Inflammatory macrophage treated with lipopolysaccharide for 1 hour (primary cell): ENCODE measurements around the gene HOPX.
"Not testable (repeated sequence)": the region's sequence is repeated elsewhere in the genome, so short reads cannot be mapped to it uniquely, and the experiment has no call there.

ENCODE experiments used
- DNase-seq, 2 donors: peaks; one replicate each; pipeline ENCODE4 v3.0.0-alpha.2; 2020 to 2022

HOPX gene

GRCh38 chr4:56681158-56681852 lies at the start of gene HOPX:
Gene HOPX, minus strand, starts transcription at chr4:56681296. Its CDS starts 23,480 bp downstream, at chr4:56657816.
- peak; percentile 39 to 45 for DNase-seq

- DNase-seq = no peak
These were observed 49.0 kb upstream of the HOPX start for GRCh38 chr4:56730097-56730496.

- peak; percentile 15 to 21 for DNase-seq
These were observed 47.4 kb upstream of the HOPX start for GRCh38 chr4:56728512-56728911.

- no peak for DNase-seq
These were observed 46.1 kb upstream of the HOPX start for GRCh38 chr4:56727150-56727549.

GRCh38 chr4:56726593-56726992 lies 45.5 kb upstream of the HOPX start:
- DNase-seq = not testable (repeated sequence)

GRCh38 chr4:56723659-56724230 lies 42.6 kb upstream of the HOPX start:
- no peak for DNase-seq

- DNase-seq = no peak
These were observed 42.1 kb upstream of the HOPX start for GRCh38 chr4:56723201-56723605.

GRCh38 chr4:56708146-56708545 lies 27.1 kb upstream of the HOPX start:
- no peak for DNase-seq

- peak; percentile 38 to 69 for DNase-seq
These were observed 24.9 kb upstream of the HOPX start for GRCh38 chr4:56705966-56706365.

- no peak for DNase-seq
These were observed 24.2 kb upstream of the HOPX start for GRCh38 chr4:56705334-56705733.

- DNase-seq = no peak
These were observed 23.2 kb upstream of the HOPX start for GRCh38 chr4:56704089-56704871.

- DNase-seq = no peak
These were observed 22.3 kb upstream of the HOPX start for GRCh38 chr4:56703378-56703777.

- no peak for DNase-seq
These were observed 20.5 kb upstream of the HOPX start for GRCh38 chr4:56701644-56702043.

- DNase-seq = peak; percentile 34 to 65
These were observed 20.0 kb upstream of the HOPX start for GRCh38 chr4:56701161-56701480.

- DNase-seq = no peak
These were observed 18.5 kb upstream of the HOPX start for GRCh38 chr4:56699537-56700105.

GRCh38 chr4:56698329-56698728 lies 17.2 kb upstream of the HOPX start:
- DNase-seq = peak in 1 of 2 donors; percentile 7

- DNase-seq = no peak
These were observed 15.0 kb upstream of the HOPX start for GRCh38 chr4:56696056-56696455.

- DNase-seq = not testable (repeated sequence)
These were observed 12.4 kb upstream of the HOPX start for GRCh38 chr4:56693476-56693875.

GRCh38 chr4:56692576-56692975 lies 11.5 kb upstream of the HOPX start:
- DNase-seq = no peak

GRCh38 chr4:56691425-56691824 lies 10.3 kb upstream of the HOPX start:
- no peak for DNase-seq

GRCh38 chr4:56690393-56690792 lies 9.3 kb upstream of the HOPX start:
- DNase-seq = no peak

GRCh38 chr4:56689201-56689969 lies 8.3 kb upstream of the HOPX start:
- DNase-seq = no peak

GRCh38 chr4:56688094-56688647 lies 7.1 kb upstream of the HOPX start:
- no peak for DNase-seq
